GM19239 (cell line): ENCODE results near the gene LHFPL3.

Experiments
- DNase-seq: peaks from one replicate; pipeline ENCODE4 v3.0.0; 2011; ENCODE audit warnings: low spot score; ENCODE audit not compliant: insufficient read length
- FAIRE-seq: peaks from 2 replicates; lab custom pipeline; 2011; peaks lifted over from hg19 to GRCh38; lab: Jason Lieb, UNC

Gene LHFPL3

GRCh38 chr7:104779888-104780287 lies 451.5 kb downstream of the LHFPL3 start:
- no peak for DNase-seq
- FAIRE-seq: no peak

GRCh38 chr7:104784686-104785085 lies 456.3 kb downstream of the LHFPL3 start:
- FAIRE-seq: no peak
- no peak for DNase-seq

DNA sequence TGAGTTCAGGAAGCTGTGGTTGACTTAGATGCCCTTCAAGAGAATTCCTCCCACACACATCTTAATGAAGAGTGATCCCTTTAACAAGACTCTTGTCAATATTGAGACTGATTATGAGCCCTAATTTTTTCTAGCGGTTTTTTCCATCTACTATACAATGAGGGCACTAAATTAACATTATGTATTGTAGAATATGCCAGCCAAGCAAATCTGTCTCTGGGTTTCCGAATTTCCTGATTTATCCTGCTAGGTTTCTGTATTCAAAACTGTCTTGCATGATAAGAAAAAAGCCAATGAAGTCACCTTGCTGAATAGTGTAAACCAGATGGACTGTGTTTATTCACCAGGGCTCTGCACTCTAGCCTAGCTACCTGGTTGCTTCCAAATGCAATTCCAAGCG lies 461.4 kb downstream of the LHFPL3 start:
- DNase-seq (no peak), FAIRE-seq (no peak)

GRCh38 chr7:104790440-104790839 lies 462.0 kb downstream of the LHFPL3 start:
- FAIRE-seq (no peak), DNase-seq (no peak)

GRCh38 chr7:104791080-104791479 lies 462.7 kb downstream of the LHFPL3 start:
- DNase-seq (no peak), FAIRE-seq (no peak)

- DNase-seq (no peak), FAIRE-seq (no peak)
These were observed 464.7 kb downstream of the LHFPL3 start for GRCh38 chr7:104793066-104793465.

DNA sequence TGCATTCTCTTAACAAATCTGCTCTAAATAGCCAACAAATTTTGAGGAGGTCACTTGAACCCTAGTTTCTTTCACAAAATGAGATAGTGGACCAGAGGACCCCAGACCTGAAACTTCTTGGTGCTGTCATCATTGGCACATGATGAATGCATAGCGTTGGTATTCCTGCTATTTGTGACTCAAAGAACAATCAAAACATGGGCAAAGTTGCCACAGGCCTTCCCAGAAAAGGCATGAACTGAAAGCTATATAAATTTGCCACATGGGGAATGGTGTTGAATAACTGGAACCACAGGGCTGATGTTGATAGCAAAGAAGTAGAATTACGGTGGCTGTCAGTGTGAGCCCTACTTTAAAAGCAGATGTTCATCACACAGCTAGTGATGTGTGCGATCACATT lies 465.8 kb downstream of the LHFPL3 start:
- DNase-seq: no peak
- no peak for FAIRE-seq

DNA sequence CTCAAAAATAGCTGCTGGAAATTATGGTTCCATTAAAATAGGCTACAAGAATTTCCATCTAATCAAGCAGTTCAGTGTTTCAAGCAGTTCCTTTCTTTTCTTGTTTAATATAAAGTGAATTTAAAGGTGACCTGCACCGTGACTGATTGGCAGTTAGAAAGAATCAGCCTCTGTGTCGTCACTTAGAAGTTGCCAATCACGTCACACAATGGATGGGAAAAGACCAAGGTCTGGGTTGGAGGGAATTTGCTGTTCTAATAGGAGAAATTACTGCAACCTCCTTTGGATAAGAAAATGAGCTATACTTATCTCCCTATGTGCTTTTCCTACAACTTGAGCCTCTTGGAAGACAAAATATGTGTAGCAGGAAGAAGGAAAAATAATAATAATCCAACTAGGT lies 466.2 kb downstream of the LHFPL3 start:
- no peak for DNase-seq
- no peak for FAIRE-seq

- FAIRE-seq (no peak), DNase-seq (no peak)
These were observed 466.7 kb downstream of the LHFPL3 start for GRCh38 chr7:104795086-104795485.

DNA sequence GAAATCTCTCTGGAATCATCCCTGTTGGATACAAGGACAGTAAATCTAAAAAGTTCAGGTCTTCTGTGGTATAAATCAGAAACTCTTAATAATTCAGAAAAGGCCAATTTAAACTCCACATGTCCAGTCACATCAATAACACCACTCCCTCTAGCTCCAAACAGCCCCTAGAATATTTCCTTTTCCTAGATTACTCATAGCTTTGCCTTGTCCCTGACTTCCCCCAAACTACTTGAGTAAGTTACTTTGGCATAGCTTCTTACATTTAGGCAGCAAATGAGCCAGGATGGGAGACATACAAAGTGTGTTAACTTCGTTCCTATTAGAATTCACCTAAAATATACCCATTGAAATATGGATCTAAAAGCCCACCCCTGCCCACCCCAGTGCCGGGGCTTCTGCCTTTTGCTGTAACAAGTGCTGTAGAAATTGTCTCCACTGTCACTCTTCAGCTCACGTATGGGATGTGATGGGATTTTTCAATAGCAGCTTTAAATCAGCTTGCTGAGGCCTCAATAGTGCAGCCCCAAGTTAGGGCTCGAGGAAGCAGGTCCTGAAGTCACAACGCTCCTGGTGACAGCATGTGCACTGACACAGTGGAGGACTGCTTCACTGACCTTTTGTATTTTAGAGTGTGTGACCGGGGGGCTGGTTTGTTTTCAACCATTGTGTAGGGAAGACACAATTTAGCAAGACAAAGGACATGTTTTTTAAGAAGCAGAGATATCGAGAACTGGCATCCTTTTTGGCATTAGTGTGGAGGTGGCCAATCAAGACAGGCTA lies 467.4 kb downstream of the LHFPL3 start:
- FAIRE-seq (no peak), DNase-seq (no peak)

DNA sequence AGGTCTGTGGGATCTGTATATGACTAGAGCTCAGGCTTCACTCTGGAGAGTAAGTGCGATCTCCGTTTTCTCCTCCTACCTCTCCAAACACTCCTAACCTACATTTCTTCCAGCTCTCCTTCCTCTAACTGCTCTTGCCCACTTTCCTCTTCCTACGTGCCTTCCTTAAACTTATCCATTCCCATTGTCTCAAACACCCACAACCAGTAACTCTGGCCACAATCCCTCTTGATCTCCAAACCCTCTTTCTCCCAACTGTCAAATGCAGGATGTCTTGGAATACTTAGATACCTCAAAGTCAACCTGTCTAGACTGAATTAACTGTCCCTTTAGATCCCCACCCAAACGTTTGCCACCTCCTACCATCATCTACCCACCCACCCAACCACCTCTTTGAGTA lies 471.9 kb downstream of the LHFPL3 start:
- DNase-seq (no peak), FAIRE-seq (no peak)

- DNase-seq: no peak
These were observed 472.6 kb downstream of the LHFPL3 start for GRCh38 chr7:104801022-104801421.

GRCh38 chr7:104803931-104804330 lies 475.5 kb downstream of the LHFPL3 start:
- no peak for FAIRE-seq
- DNase-seq: no peak

More at GRCh38 chr7:104801022-104801421, 472.6 kb downstream of the LHFPL3 start:
- FAIRE-seq: no peak

DNA sequence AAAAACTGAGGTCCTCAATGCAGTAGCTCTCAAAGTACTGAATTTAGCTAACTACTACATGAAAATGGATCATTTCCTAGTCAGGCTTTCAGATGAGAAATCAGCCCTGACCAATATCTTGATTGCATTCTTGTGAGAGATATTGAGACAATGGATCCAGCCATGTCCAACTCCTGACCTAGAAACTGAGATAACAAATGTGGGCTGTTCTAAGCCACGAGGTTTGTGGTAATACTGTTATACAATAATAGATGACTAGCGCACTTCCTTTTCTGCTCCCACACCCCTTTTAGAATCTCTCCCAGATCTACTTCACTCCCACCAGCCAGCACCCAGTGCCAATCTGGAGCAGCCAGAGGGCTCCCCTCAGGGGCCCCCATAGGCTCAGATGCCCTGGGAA lies 476.3 kb downstream of the LHFPL3 start:
- DNase-seq (no peak), FAIRE-seq (no peak)

GRCh38 chr7:104805449-104806317 lies 477.3 kb downstream of the LHFPL3 start:
- FAIRE-seq (no peak), DNase-seq (no peak)

GRCh38 chr7:104807671-104808070 lies 479.3 kb downstream of the LHFPL3 start:
- no peak for FAIRE-seq

GRCh38 chr7:104809906-104810305 lies 481.5 kb downstream of the LHFPL3 start:
- no peak for DNase-seq
- no peak for FAIRE-seq

More at GRCh38 chr7:104807671-104808070, 479.3 kb downstream of the LHFPL3 start:
- no peak for DNase-seq

- DNase-seq (no peak), FAIRE-seq (no peak)
These were observed 485.7 kb downstream of the LHFPL3 start for GRCh38 chr7:104814126-104814525.

DNA sequence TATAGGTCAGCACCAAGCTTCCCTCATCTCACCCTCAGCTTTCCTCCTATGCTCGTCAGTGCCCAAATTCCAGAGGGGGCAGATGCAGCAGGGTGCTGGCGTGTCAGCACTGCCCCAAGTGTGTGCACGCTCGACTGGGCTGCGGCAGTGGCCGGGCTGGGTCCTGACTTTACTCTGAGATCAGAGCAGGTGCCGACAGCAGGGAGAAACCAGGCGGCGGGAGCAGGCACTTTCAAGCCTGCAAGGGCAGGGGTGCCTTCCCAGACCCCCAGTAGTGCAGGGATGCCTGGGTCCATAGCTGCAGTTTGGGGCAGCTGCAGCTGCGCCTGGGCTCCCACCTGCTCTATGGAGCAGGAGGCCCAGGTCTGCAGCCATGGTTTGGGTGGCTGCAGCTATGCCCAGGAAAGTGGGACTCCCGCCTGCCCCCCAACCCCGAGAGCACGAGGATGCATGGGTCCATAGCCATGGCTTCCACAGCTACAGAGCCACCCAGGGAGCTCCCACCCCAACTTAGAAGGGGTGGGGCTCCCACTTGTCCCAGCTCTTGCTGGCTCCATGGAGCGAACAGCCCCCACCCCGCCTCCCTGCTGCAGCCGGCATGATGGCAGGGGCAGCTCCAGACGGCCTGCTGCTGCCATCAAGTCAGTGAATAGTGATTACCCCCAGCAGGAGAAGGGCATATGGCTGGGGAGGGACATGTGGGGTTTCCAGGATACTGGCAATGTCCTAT lies 486.4 kb downstream of the LHFPL3 start:
- DNase-seq (no peak), FAIRE-seq (no peak)

DNA sequence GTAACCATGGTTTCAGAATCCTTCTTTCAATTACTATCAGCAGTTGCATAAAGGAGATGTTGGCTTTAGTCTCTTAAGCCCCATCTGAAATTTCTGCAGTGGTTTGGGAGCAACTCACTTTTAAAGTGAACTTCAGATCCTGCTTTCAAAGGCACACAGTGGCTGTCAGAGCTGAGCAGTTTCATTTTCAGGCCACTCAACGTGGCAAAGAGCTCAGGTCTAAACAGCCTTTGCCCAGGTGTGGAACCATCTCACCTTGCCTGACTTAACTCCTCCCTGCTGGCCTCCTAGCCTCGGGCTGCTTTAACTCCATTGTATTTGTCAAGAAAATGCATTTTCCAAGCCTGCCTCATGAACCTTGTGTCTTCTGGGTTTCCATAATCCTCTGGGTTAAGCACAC lies 488.1 kb downstream of the LHFPL3 start:
- DNase-seq: no peak

More for the DNA sequence above, 488.1 kb downstream of the LHFPL3 start:
- no peak for FAIRE-seq
